ENCODE measurements around the gene AMZ2. TPM values are rescaled to one million over a fixed set of nuclear protein-coding genes. Genes with fewer than 3 reads are reported as not detected.

Gene AMZ2, protein sequence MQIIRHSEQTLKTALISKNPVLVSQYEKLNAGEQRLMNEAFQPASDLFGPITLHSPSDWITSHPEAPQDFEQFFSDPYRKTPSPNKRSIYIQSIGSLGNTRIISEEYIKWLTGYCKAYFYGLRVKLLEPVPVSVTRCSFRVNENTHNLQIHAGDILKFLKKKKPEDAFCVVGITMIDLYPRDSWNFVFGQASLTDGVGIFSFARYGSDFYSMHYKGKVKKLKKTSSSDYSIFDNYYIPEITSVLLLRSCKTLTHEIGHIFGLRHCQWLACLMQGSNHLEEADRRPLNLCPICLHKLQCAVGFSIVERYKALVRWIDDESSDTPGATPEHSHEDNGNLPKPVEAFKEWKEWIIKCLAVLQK
- 10 to 100 TPM; 11.6 to 15.5 TPM for total RNA-seq
- 10 to 100 TPM; 19.1 to 19.6 TPM for polyA plus RNA-seq

DNA sequence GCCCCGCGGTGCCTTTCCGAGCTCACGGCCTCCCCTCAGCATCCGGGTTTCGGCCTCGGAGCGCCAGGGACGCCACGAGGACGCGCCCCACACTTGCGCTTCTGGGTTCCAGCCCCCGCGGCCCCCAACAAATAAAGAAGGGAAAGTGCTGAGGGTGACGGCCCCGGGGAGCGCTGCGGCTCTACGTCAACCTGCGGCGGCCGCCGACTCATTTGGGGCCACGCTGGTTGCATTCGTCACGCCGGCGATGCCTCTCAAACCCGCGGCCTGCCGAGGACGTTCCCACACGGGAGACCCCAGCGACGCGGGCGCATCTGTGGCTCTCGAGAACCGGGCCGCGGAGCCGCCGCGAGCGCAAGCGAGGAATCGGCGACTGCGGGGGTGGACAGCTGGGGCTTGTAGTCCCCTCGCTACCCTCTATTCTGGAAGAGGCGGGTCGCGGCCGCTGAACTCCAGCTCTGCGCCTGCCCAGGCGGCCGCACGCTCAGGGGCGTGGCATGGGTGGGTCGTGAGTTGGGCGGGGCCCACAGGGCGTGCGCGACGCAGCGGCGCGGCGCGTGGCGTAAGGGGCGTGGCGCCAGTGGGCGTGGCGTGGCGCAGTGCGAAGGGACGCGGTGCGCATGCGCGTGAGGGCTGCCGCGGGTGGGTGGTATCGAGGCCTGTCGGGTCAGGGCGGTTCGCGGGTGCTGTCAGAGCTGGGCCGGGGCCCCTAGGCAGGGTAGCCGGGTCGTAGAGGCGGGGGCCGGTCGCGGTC lies at the start of gene AMZ2:
Gene AMZ2 (plus strand): TSS at position 599 of the 754 bp plus-strand sequence. CDS start 2,145 bp downstream, outside the sequence.
- TF ChIP-seq EGR1 (IDR thresholded peaks at IDR 0.05; ENCODE audit: low read depth in 2 of 2): peak; percentile 82 to 88
- no peak for TF ChIP-seq HNF4G (IDR thresholded peaks at IDR 0.05)
- peak; percentile 38 for TF ChIP-seq SP1 (IDR thresholded peaks at IDR 0.05)
- peak; percentile 81 for TF ChIP-seq TAF1 (conservative IDR thresholded peaks at IDR 0.05)
- TF ChIP-seq HNF4A (conservative IDR thresholded peaks at IDR 0.05): no peak
- no peak for TF ChIP-seq JUND (IDR thresholded peaks at IDR 0.05)
- no peak for TF ChIP-seq GABPA (IDR thresholded peaks at IDR 0.05 in 1 of 2, conservative IDR thresholded peaks at IDR 0.05 in 1 of 2)
- TF ChIP-seq, protein P1, sequence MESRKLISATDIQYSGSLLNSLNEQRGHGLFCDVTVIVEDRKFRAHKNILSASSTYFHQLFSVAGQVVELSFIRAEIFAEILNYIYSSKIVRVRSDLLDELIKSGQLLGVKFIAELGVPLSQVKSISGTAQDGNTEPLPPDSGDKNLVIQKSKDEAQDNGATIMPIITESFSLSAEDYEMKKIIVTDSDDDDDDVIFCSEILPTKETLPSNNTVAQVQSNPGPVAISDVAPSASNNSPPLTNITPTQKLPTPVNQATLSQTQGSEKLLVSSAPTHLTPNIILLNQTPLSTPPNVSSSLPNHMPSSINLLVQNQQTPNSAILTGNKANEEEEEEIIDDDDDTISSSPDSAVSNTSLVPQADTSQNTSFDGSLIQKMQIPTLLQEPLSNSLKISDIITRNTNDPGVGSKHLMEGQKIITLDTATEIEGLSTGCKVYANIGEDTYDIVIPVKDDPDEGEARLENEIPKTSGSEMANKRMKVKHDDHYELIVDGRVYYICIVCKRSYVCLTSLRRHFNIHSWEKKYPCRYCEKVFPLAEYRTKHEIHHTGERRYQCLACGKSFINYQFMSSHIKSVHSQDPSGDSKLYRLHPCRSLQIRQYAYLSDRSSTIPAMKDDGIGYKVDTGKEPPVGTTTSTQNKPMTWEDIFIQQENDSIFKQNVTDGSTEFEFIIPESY (IDR thresholded peaks at IDR 0.05): no peak
- TF ChIP-seq FOXA2 (IDR thresholded peaks at IDR 0.05): no peak
- TF ChIP-seq FOXA1 (IDR thresholded peaks at IDR 0.05): no peak
- no peak for TF ChIP-seq NR2F2 (IDR thresholded peaks at IDR 0.05)
- TF ChIP-seq, protein P2, sequence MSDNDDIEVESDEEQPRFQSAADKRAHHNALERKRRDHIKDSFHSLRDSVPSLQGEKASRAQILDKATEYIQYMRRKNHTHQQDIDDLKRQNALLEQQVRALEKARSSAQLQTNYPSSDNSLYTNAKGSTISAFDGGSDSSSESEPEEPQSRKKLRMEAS (IDR thresholded peaks at IDR 0.05): no peak
- TF ChIP-seq, protein P3, sequence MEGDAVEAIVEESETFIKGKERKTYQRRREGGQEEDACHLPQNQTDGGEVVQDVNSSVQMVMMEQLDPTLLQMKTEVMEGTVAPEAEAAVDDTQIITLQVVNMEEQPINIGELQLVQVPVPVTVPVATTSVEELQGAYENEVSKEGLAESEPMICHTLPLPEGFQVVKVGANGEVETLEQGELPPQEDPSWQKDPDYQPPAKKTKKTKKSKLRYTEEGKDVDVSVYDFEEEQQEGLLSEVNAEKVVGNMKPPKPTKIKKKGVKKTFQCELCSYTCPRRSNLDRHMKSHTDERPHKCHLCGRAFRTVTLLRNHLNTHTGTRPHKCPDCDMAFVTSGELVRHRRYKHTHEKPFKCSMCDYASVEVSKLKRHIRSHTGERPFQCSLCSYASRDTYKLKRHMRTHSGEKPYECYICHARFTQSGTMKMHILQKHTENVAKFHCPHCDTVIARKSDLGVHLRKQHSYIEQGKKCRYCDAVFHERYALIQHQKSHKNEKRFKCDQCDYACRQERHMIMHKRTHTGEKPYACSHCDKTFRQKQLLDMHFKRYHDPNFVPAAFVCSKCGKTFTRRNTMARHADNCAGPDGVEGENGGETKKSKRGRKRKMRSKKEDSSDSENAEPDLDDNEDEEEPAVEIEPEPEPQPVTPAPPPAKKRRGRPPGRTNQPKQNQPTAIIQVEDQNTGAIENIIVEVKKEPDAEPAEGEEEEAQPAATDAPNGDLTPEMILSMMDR (IDR thresholded peaks at IDR 0.05; ENCODE audit: low read depth, low read length, missing input control): no peak
- peak in 1 of 2 donors; percentile 23 for TF ChIP-seq RXRA (IDR thresholded peaks at IDR 0.05)
- peak; percentile 57 for TF ChIP-seq YY1 (IDR thresholded peaks at IDR 0.05)
- peak in 1 of 2 donors; percentile 7 for TF ChIP-seq RAD21 (IDR thresholded peaks at IDR 0.05)
- TF ChIP-seq, protein P4, sequence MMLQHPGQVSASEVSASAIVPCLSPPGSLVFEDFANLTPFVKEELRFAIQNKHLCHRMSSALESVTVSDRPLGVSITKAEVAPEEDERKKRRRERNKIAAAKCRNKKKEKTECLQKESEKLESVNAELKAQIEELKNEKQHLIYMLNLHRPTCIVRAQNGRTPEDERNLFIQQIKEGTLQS (IDR thresholded peaks at IDR 0.05): no peak
- TF ChIP-seq REST (IDR thresholded peaks at IDR 0.05): peak; percentile 54
- H3K9ac ChIP-seq (ENCODE audit: low read depth in 1 of 2, low read length in 2 of 2): peak within 1 kb of the TSS; percentile 75 to 94
- peak within 1 kb of the TSS; percentile 84 to 88 for H3K27ac ChIP-seq (ENCODE audit: low read depth in 1 of 2, low read length in 2 of 2)
- peak; percentile 99 for DNase-seq (ENCODE audit: low spot score)
- WGBS: under 1% methylated on average over 97 of the region's 97 CpGs
- peak within 1 kb of the TSS; percentile 75 to 95 (median 76) for H3K4me3 ChIP-seq (ENCODE audit: low read depth in 1 of 3, low read length in 3 of 3)
- H3K9me3 ChIP-seq (ENCODE audit: control insufficient read depth in 4 of 4, low read length in 3 of 4): no peaks in the 10 kb centered on the region
- peaks cover 0 to 4% (median 3%) of the 10 kb centered on the region in 4 donors for H3K36me3 ChIP-seq (ENCODE audit: control insufficient read depth in 4 of 4, insufficient read depth in 3 of 4, low read depth in 1 of 4, low read length in 3 of 4)
- no peaks in the 10 kb centered on the region for H3K27me3 ChIP-seq (ENCODE audit: control insufficient read depth in 4 of 4, insufficient read depth in 4 of 4, low read length in 3 of 4)
- peaks cover 0 to 19% (median 7%) of the 10 kb centered on the region in 4 donors for H3K4me1 ChIP-seq (ENCODE audit: control insufficient read depth in 4 of 4, insufficient read depth in 4 of 4, low read length in 3 of 4)
